Lower leg skin (tissue), 3 donors: Measurements from ENCODE around the gene BARD1.

Experiments
- CTCF ChIP-seq, 3 donors: fragments of 450-650 bp; IDR thresholded peaks; one replicate each; pipeline ENCODE4 v1.5.1; 2016; ENCODE audit warnings: antibody characterized with exemption in 3 of 3, mild to moderate bottlenecking in 3 of 3, moderate library complexity in 2 of 3
- POLR2A ChIP-seq, 2 donors: fragments of 450-650 bp; IDR thresholded peaks; one replicate each; pipeline ENCODE4 v1.6.1; 2016 to 2017; ENCODE audit warnings: antibody characterized with exemption in 2 of 2, mild to moderate bottlenecking in 1 of 2, moderate library complexity in 1 of 2

GRCh38 chr2:214740867-214741395 is 68.6 kb downstream of the BARD1 start:
- TF ChIP-seq CTCF (IDR thresholded peaks at IDR 0.05) (no peak), POLR2A (IDR thresholded peaks at IDR 0.05) (no peak)
